ENCODE results near the gene NUP160. TPM values are rescaled to one million over a fixed set of nuclear protein-coding genes. Genes with fewer than 3 reads are reported as not detected.

The NUP160 gene
- total and polyA plus RNA-seq, 10 of the 15 experiments (the other 5 are each of a cell fraction or from before 2014, with no cell fraction given): 24.0 to 87.6 (median 54.6) TPM

- no peak for TF ChIP-seq ZBTB11 (CRISPR knock-in tag; IDR thresholded peaks at IDR 0.05)
- TF ChIP-seq POLR2AphosphoS5 (IDR thresholded peaks at IDR 0.05; ENCODE audit: low read length): peak; percentile 91
- TF ChIP-seq REST (IDR thresholded peaks at IDR 0.05; ENCODE audit: low read depth, low read length): no peak
- peak; percentile 90 for TF ChIP-seq E4F1 (IDR thresholded peaks at IDR 0.05; ENCODE audit: borderline replicate concordance, partially characterized antibody)
- peak; percentile 91; the same call in 1 of the 2 replicates for TF ChIP-seq CREB1 (IDR thresholded peaks at IDR 0.05; ENCODE audit: low read depth)
- no peak for TF ChIP-seq JUNB (IDR thresholded peaks at IDR 0.05)
- no peak for TF ChIP-seq SPI1 (IDR thresholded peaks at IDR 0.05; ENCODE audit: borderline replicate concordance, insufficient read depth, low read depth, low read length)
- no peak for TF ChIP-seq MTA3 (IDR thresholded peaks at IDR 0.05; ENCODE audit: borderline replicate concordance, low read length)
- TF ChIP-seq SMAD1 (IDR thresholded peaks at IDR 0.05; ENCODE audit: low read depth, partially characterized antibody): no peak
- no peak for TF ChIP-seq STAT3 (IDR thresholded peaks at IDR 0.05; ENCODE audit: low read depth, low read length)
- TF ChIP-seq CBFB (IDR thresholded peaks at IDR 0.05; ENCODE audit: low read depth): no peak; the same call in 1 of the 2 replicates
- TF ChIP-seq MTA2 (IDR thresholded peaks at IDR 0.05; ENCODE audit: low read depth): no peak
- TF ChIP-seq RFX5 (IDR thresholded peaks at IDR 0.05; ENCODE audit: low read depth, low read length): 0 out of 2 replicates have a peak, but pooled peaks have one; percentile 36
- no peak for TF ChIP-seq NFXL1 (IDR thresholded peaks at IDR 0.05; ENCODE audit: borderline replicate concordance)
- TF ChIP-seq PAX5 (IDR thresholded peaks at IDR 0.05; ENCODE audit: borderline replicate concordance, low read depth, low read length): no peak
- TF ChIP-seq POLR2AphosphoS2 (IDR thresholded peaks at IDR 0.05; ENCODE audit: low read depth, low read length): peak; percentile 77; the same call in 1 of the 2 replicates
- TF ChIP-seq KLF5 (IDR thresholded peaks at IDR 0.05; ENCODE audit: partially characterized antibody): peak; percentile 19
- TF ChIP-seq ZBTB33 (IDR thresholded peaks at IDR 0.05): no peak
Measured at GRCh38 chr11:47847892-47848699, at the start of gene NUP160 (continued).

Measured in GM12878 (cell line).